IMR-90 (cell line): ENCODE measurements around the gene PLB1. TPM values are rescaled to one million over a fixed set of nuclear protein-coding genes. Genes with fewer than 3 reads are reported as not detected.

Experiments used
- ATAC-seq: fragments of 200-7000 bp; cut with Tn5 transposase; 2 replicates; pipeline ENCODE4 v1.9.1; 2020; ENCODE audit warnings: low read depth, mild to moderate bottlenecking, moderate library complexity
- BruUV-seq: library from RNA; stranded (reverse); fragments of 400-500 nt; replicated peaks from 2 replicates; lab custom pipeline; 2021; lab: Mats Ljungman, UMichigan
- CTCF ChIA-PET: fragments of 300-600 bp; formaldehyde crosslinking; extraction: SDS; loops from one replicate; lab custom pipeline; 2021; ENCODE audit warnings: antibody characterized with exemption; lab: Yijun Ruan, JAX
- POLR2A ChIA-PET: fragments of 300-600 bp; sonication (Branson Sonifier 250); formaldehyde crosslinking; loops from one replicate; lab custom pipeline; 2022; ENCODE audit warnings: antibody characterized with exemption; ENCODE audit not compliant: unreplicated experiment; lab: Charles Lee
- DNase-seq: peaks from one replicate; pipeline ENCODE4 v3.0.0; 2013
- H2AFZ ChIP-seq: replicated peaks from 2 replicates; pipeline ENCODE3; 2013; ENCODE audit warnings: low read length, mild to moderate bottlenecking; ENCODE audit not compliant: poor library complexity
- H2AK5ac ChIP-seq: 2 replicates; pipeline ENCODE4 v1.6.1; 2013; ENCODE audit warnings: low read depth, low read length, inconsistent platforms
- H2AK9ac ChIP-seq: replicated peaks from 2 replicates; pipeline ENCODE3; 2013; ENCODE audit warnings: mild to moderate bottlenecking, low read depth, low read length, moderate library complexity; ENCODE audit not compliant: poor library complexity
- H2BK120ac ChIP-seq: 2 replicates; pipeline ENCODE4 v1.6.1; 2013; ENCODE audit warnings: low read depth, low read length, inconsistent platforms
- H2BK15ac ChIP-seq: 3 replicates; pipeline ENCODE4 v1.6.1; 2013; ENCODE audit warnings: low read depth, low read length, inconsistent platforms
- H2BK20ac ChIP-seq: 2 replicates; pipeline ENCODE4 v1.6.1; 2013; ENCODE audit warnings: low read depth, mild to moderate bottlenecking, inconsistent platforms, low read length, moderate library complexity
- H2BK5ac ChIP-seq: 2 replicates; pipeline ENCODE4 v1.6.1; 2013; ENCODE audit warnings: mild to moderate bottlenecking, low read depth, low read length, inconsistent platforms; ENCODE audit not compliant: poor library complexity, severe bottlenecking
- H3K14ac ChIP-seq: replicated peaks from 2 replicates; pipeline ENCODE4 v1.6.1; 2013; ENCODE audit warnings: low read depth, low read length, inconsistent platforms
- H3K18ac ChIP-seq: 2 replicates; pipeline ENCODE4 v1.6.1; 2013; ENCODE audit warnings: low read depth, low read length, control low read depth
- H3K23ac ChIP-seq: 2 replicates; pipeline ENCODE4 v1.6.1; 2013; ENCODE audit warnings: low read depth, low read length, inconsistent platforms
- H3K27ac ChIP-seq: 2 replicates; pipeline ENCODE4 v1.5.1; 2013; ENCODE audit warnings: mild to moderate bottlenecking, control low read depth, low read length; ENCODE audit not compliant: insufficient read depth
- H3K27me3 ChIP-seq: 2 replicates; pipeline ENCODE4 v1.6.1; 2013; ENCODE audit warnings: low read length; ENCODE audit not compliant: control insufficient read depth, insufficient read depth
- H3K36me3 ChIP-seq: 2 replicates; pipeline ENCODE4 v1.6.1; 2013; ENCODE audit warnings: low read length, mixed read lengths; ENCODE audit not compliant: control insufficient read depth, insufficient read depth
- H3K4ac ChIP-seq: 2 replicates; pipeline ENCODE4 v1.6.1; 2013; ENCODE audit warnings: low read depth, low read length, inconsistent platforms
- H3K4me1 ChIP-seq: 2 replicates; pipeline ENCODE4 v1.6.1; 2013; ENCODE audit warnings: low read length, mixed read lengths; ENCODE audit not compliant: control insufficient read depth, insufficient read depth
- H3K4me2 ChIP-seq: 2 replicates; pipeline ENCODE4 v1.6.1; 2013; ENCODE audit warnings: low read depth, mild to moderate bottlenecking, control low read depth, low read length, moderate library complexity
- H3K4me3 ChIP-seq: 2 replicates; pipeline ENCODE4 v1.5.1; 2013; ENCODE audit warnings: low read depth, mild to moderate bottlenecking, control low read depth, low read length, moderate library complexity; ENCODE audit not compliant: insufficient read depth
- H3K56ac ChIP-seq: 2 replicates; pipeline ENCODE4 v1.6.1; 2013; ENCODE audit warnings: low read length, inconsistent platforms; ENCODE audit not compliant: insufficient read depth; ENCODE audit errors: extremely low read depth
- H3K79me1 ChIP-seq, 2 experiments: 2 replicates each; pipeline ENCODE4 v1.6.1; 2013; ENCODE audit warnings: low read length in 2 of 2, inconsistent platforms in 1 of 2, low read depth in 1 of 2
- H3K9ac ChIP-seq: 2 replicates; pipeline ENCODE4 v1.6.1; 2013; ENCODE audit warnings: low read depth, low read length, control low read depth
- H3K9me1 ChIP-seq: 2 replicates; pipeline ENCODE4 v1.6.1; 2013; ENCODE audit warnings: low read length, inconsistent platforms; ENCODE audit not compliant: insufficient read depth
- H3K9me3 ChIP-seq: 2 replicates; pipeline ENCODE4 v1.6.1; 2013; ENCODE audit warnings: low read length; ENCODE audit not compliant: control insufficient read depth, insufficient read depth
- H4K20me1 ChIP-seq: 2 replicates; pipeline ENCODE4 v1.6.1; 2013; ENCODE audit warnings: low read length, inconsistent platforms; ENCODE audit not compliant: insufficient read depth
- H4K5ac ChIP-seq: 2 replicates; pipeline ENCODE4 v1.6.1; 2013; ENCODE audit warnings: mild to moderate bottlenecking, low read depth, low read length, control low read depth
- H4K8ac ChIP-seq, 2 experiments: 2 replicates each; pipeline ENCODE4 v1.6.1; 2013; ENCODE audit warnings: low read depth in 2 of 2, low read length in 2 of 2, control low read depth in 1 of 2, inconsistent platforms in 1 of 2
- H4K91ac ChIP-seq: 2 replicates; pipeline ENCODE4 v1.6.1; 2013; ENCODE audit warnings: low read depth, low read length, inconsistent platforms; ENCODE audit not compliant: insufficient read depth
- BHLHE40 ChIP-seq: fragments of 150-350 bp; IDR thresholded peaks from 2 replicates; pipeline ENCODE4 v1.6.1; 2016; ENCODE audit warnings: mild to moderate bottlenecking, low read depth, low read length
- CEBPB ChIP-seq: IDR thresholded peaks from 2 replicates; pipeline ENCODE4 v1.6.1; 2012; ENCODE audit warnings: low read depth, low read length, improper control_type of control experiment
- CHD1 ChIP-seq: IDR thresholded peaks from 2 replicates; pipeline ENCODE4 v1.6.1; 2012; ENCODE audit warnings: low read depth, low read length, improper control_type of control experiment
- FOS ChIP-seq: fragments of 150-350 bp; IDR thresholded peaks from 2 replicates; pipeline ENCODE4 v1.6.1; 2016; ENCODE audit warnings: low read depth, low read length
- MAFK ChIP-seq: IDR thresholded peaks from 2 replicates; pipeline ENCODE4 v1.6.1; 2012; ENCODE audit warnings: low read depth, low read length, improper control_type of control experiment
- MAZ ChIP-seq: IDR thresholded peaks from 2 replicates; pipeline ENCODE4 v1.6.1; 2012; ENCODE audit warnings: low read depth, mild to moderate bottlenecking, low read length, improper control_type of control experiment, moderate library complexity, borderline replicate concordance
- MXI1 ChIP-seq: IDR thresholded peaks from 2 replicates; pipeline ENCODE4 v1.6.1; 2012; ENCODE audit warnings: low read depth, mild to moderate bottlenecking, low read length, moderate library complexity, borderline replicate concordance
- NFE2L2 ChIP-seq: fragments of 150-350 bp; IDR thresholded peaks from 2 replicates; pipeline ENCODE4 v1.6.1; 2016; ENCODE audit warnings: low read depth, mild to moderate bottlenecking, low read length
- POLR2A ChIP-seq: IDR thresholded peaks from 2 replicates; pipeline ENCODE4 v1.6.1; 2012; ENCODE audit warnings: mild to moderate bottlenecking, low read depth, low read length
- RAD21 ChIP-seq: IDR thresholded peaks from 2 replicates; pipeline ENCODE4 v1.6.1; 2012; ENCODE audit warnings: low read length, improper control_type of control experiment
- RCOR1 ChIP-seq: IDR thresholded peaks from 2 replicates; pipeline ENCODE4 v1.6.1; 2012; ENCODE audit warnings: mild to moderate bottlenecking, low read length, improper control_type of control experiment; ENCODE audit not compliant: insufficient replicate concordance
- RFX5 ChIP-seq: IDR thresholded peaks from 2 replicates; pipeline ENCODE4 v1.8.0; 2012; ENCODE audit warnings: low read depth, mild to moderate bottlenecking, low read length, moderate library complexity
- SMC3 ChIP-seq: fragments of 150-350 bp; IDR thresholded peaks from 2 replicates; pipeline ENCODE4 v1.6.1; 2016; ENCODE audit warnings: low read depth, mild to moderate bottlenecking, antibody characterized with exemption, low read length, moderate library complexity
- WGBS, 2 experiments: methylation state at CpG; one replicate each; pipeline versions ENCODE4 v1.1.5 to v1.1.7; 2013; ENCODE audit warnings: missing lambda C conversion rate in 2 of 2; ENCODE audit not compliant: insufficient read length in 1 of 2; ENCODE audit errors: extremely low coverage in 2 of 2; 5-methylcytosine and 5-hydroxymethylcytosine counted together
- dilution Hi-C: fragments of 300-500 bp; cut with HindIII; formaldehyde crosslinking; loops from one replicate; pipeline ENCODE4 v1.14.3; 2018; ENCODE audit warnings: low sequenced_read_pairs; ENCODE audit not compliant: unreplicated experiment
- in situ Hi-C: fragments of 300-500 bp; cut with MboI; formaldehyde crosslinking; loops from 3 replicates; pipeline ENCODE4 v1.14.3; 2019; ENCODE audit warnings: low sequenced_read_pairs, inconsistent platforms, mixed read lengths
- intact Hi-C: fragments of 100-400 bp; cut with micrococcal nuclease; formaldehyde crosslinking; loops from 2 replicates; pipeline ENCODE4 v1.10.0; 2022
- polyA plus RNA-seq, 3 experiments: library from polyadenylated mRNA; depleted of rRNA; stranded (reverse); fragments of >200 nt; gene quantifications; 2 replicates each; pipeline ENCODE4 v1.2.3, GENCODE V29; 2012; ENCODE audit warnings: low replicate concordance in 1 of 3
- total RNA-seq: library from RNA; depleted of rRNA; stranded (reverse); fragments of >200 nt; gene quantifications from 2 replicates; pipeline ENCODE4 v1.2.3, GENCODE V29; 2012
- TF ChIP-seq, protein P1 (sequence below): fragments of 150-350 bp; IDR thresholded peaks from 2 replicates; pipeline ENCODE4 v1.6.1; 2017; ENCODE audit warnings: mild to moderate bottlenecking, antibody characterized with exemption, low read length, low read depth
- TF ChIP-seq, protein P2 (sequence below): fragments of 150-350 bp; IDR thresholded peaks from 2 replicates; pipeline ENCODE4 v1.6.1; 2016; ENCODE audit warnings: low read depth, mild to moderate bottlenecking, low read length, moderate library complexity, borderline replicate concordance
- TF ChIP-seq, protein P3 (sequence below): conservative IDR thresholded peaks from 2 replicates; pipeline ENCODE4 v1.5.1; 2012; ENCODE audit warnings: mild to moderate bottlenecking, low read depth, low read length, improper control_type of control experiment

The PLB1 gene
- total and polyA plus RNA-seq, 2 of the 4 experiments (the other 2 are of a cell fraction) = 0.74 to 0.90 TPM

DNA sequence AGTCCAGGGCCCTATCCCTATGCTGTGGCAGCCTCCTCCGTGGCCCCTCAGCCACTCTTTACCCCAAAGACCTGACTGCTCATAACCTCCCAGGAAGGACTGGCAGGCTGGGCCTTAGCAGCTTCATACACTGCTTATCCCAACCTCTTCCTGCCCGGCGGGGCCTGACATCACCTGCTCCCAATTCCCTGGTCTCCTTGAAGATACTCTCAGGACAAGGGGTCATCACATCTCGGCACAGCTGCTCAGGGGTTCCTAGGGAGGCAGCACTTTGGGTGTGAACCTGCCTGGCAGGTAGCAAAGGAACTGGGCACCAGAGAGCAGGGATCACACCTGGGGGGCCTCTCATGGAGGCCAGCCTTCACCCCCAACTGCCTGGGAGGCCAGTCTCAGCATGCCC lies 68.5 kb downstream of the PLB1 start:
- dilution Hi-C loops (no loop called here), in situ Hi-C loops (no loop called here), intact Hi-C loops (loop anchor here (10.0 kb wide), 1 partner anchor 860 kb away; no protein-coding TSS in a partner anchor)
- no peak overlapping the region for H3K4ac ChIP-seq
- no peak overlapping the region for H3K27ac ChIP-seq
- H2AK9ac ChIP-seq = no peak overlapping the region
- H3K56ac ChIP-seq = no peak overlapping the region
- no peak overlapping the region; the same call in 1 of the 2 replicates for H2AK5ac ChIP-seq
- H4K8ac ChIP-seq = no peak overlapping the region
- no peak overlapping the region for H4K5ac ChIP-seq
- H3K9ac ChIP-seq = no peak overlapping the region
- ChIA-PET POLR2A (no interaction called here), CTCF (no interaction called here)
- no peak overlapping the region for H2BK20ac ChIP-seq
- no peak overlapping the region for H2BK5ac ChIP-seq
- no peaks in the 10 kb centered on the region for H3K9me1 ChIP-seq
- no peak overlapping the region for H3K4me3 ChIP-seq
- no peaks in the 10 kb centered on the region for H3K36me3 ChIP-seq
- H3K23ac ChIP-seq = no peak overlapping the region
- WGBS, 2 experiments = 92% methylated on average over 4 of the region's 4 CpGs; no CpG with 5 or more reads in 1 of the 2 experiments
- no peak overlapping the region for H2BK15ac ChIP-seq
- H4K20me1 ChIP-seq = no peaks in the 10 kb centered on the region
- H2AFZ ChIP-seq = peak overlapping the region; percentile 7
- BruUV-seq = no TSS peak
- 0 out of 2 replicates have a peak, but pooled peaks cover 2% of the 10 kb centered on the region for H3K4me1 ChIP-seq
- no peak overlapping the region for H2BK120ac ChIP-seq
- H3K79me1 ChIP-seq = no peaks in the 10 kb centered on the region
- ATAC-seq = no peak
- TF ChIP-seq BHLHE40 (no peak), CHD1 (no peak), CEBPB (no peak), SMC3 (no peak), POLR2A (no peak), MXI1 (no peak), MAFK (no peak), FOS (no peak), MAZ (no peak), NFE2L2 (no peak), RCOR1 (no peak), RAD21 (no peak), RFX5 (no peak)
- TF ChIP-seq, protein P1, sequence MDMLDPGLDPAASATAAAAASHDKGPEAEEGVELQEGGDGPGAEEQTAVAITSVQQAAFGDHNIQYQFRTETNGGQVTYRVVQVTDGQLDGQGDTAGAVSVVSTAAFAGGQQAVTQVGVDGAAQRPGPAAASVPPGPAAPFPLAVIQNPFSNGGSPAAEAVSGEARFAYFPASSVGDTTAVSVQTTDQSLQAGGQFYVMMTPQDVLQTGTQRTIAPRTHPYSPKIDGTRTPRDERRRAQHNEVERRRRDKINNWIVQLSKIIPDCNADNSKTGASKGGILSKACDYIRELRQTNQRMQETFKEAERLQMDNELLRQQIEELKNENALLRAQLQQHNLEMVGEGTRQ = no peak
- TF ChIP-seq, protein P2, sequence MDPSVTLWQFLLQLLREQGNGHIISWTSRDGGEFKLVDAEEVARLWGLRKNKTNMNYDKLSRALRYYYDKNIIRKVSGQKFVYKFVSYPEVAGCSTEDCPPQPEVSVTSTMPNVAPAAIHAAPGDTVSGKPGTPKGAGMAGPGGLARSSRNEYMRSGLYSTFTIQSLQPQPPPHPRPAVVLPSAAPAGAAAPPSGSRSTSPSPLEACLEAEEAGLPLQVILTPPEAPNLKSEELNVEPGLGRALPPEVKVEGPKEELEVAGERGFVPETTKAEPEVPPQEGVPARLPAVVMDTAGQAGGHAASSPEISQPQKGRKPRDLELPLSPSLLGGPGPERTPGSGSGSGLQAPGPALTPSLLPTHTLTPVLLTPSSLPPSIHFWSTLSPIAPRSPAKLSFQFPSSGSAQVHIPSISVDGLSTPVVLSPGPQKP = no peak
- TF ChIP-seq, protein P3, sequence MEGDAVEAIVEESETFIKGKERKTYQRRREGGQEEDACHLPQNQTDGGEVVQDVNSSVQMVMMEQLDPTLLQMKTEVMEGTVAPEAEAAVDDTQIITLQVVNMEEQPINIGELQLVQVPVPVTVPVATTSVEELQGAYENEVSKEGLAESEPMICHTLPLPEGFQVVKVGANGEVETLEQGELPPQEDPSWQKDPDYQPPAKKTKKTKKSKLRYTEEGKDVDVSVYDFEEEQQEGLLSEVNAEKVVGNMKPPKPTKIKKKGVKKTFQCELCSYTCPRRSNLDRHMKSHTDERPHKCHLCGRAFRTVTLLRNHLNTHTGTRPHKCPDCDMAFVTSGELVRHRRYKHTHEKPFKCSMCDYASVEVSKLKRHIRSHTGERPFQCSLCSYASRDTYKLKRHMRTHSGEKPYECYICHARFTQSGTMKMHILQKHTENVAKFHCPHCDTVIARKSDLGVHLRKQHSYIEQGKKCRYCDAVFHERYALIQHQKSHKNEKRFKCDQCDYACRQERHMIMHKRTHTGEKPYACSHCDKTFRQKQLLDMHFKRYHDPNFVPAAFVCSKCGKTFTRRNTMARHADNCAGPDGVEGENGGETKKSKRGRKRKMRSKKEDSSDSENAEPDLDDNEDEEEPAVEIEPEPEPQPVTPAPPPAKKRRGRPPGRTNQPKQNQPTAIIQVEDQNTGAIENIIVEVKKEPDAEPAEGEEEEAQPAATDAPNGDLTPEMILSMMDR = no peak
- no peak overlapping the region for H3K14ac ChIP-seq
- no peak for DNase-seq
- H4K91ac ChIP-seq = no peak overlapping the region
- H3K18ac ChIP-seq = no peak overlapping the region
- no peaks in the 10 kb centered on the region for H3K27me3 ChIP-seq
- H3K4me2 ChIP-seq = no peak overlapping the region
- H3K9me3 ChIP-seq = no peaks in the 10 kb centered on the region
